H9 (cell line): ENCODE measurements around the gene PCDHGA8. TPM values are rescaled to one million over a fixed set of nuclear protein-coding genes. Genes with fewer than 3 reads are reported as not detected.

Experiments used
- DNase-seq: peaks from one replicate; pipeline ENCODE4 v3.0.0-alpha.2; 2017
- H2AFZ ChIP-seq: one replicate; pipeline ENCODE4 v1.6.1; 2013; ENCODE audit warnings: mild to moderate bottlenecking, low read length, control low read depth, moderate library complexity
- H2AK5ac ChIP-seq: 2 replicates; pipeline ENCODE4 v1.6.1; 2013; ENCODE audit warnings: low read length, control low read depth, mixed read lengths; ENCODE audit not compliant: insufficient read length
- H2BK120ac ChIP-seq: one replicate; pipeline ENCODE4 v1.6.1; 2013; ENCODE audit warnings: low read depth, mild to moderate bottlenecking, low read length, control low read depth, inconsistent platforms; ENCODE audit not compliant: poor library complexity, severe bottlenecking
- H2BK12ac ChIP-seq: 2 replicates; pipeline ENCODE4 v1.6.1; 2013; ENCODE audit warnings: low read length, control low read depth, mixed read lengths, low read depth; ENCODE audit not compliant: insufficient read length
- H2BK15ac ChIP-seq: 2 replicates; pipeline ENCODE4 v1.6.1; 2013; ENCODE audit warnings: low read depth, low read length, control low read depth
- H2BK20ac ChIP-seq: one replicate; pipeline ENCODE4 v1.6.1; 2013; ENCODE audit warnings: low read depth, mild to moderate bottlenecking, low read length, control low read depth, inconsistent platforms; ENCODE audit not compliant: poor library complexity, severe bottlenecking
- H2BK5ac ChIP-seq: 2 replicates; pipeline ENCODE4 v1.6.1; 2013; ENCODE audit warnings: low read length, control low read depth, mixed read lengths; ENCODE audit not compliant: insufficient read length
- H3K14ac ChIP-seq: 2 replicates; pipeline ENCODE4 v1.6.1; 2013; ENCODE audit warnings: low read length, control low read depth; ENCODE audit not compliant: insufficient read depth
- H3K18ac ChIP-seq: 2 replicates; pipeline ENCODE4 v1.6.1; 2013; ENCODE audit warnings: low read depth, mild to moderate bottlenecking, mixed read lengths, low read length, control low read depth; ENCODE audit not compliant: insufficient read length
- H3K23ac ChIP-seq: 2 replicates; pipeline ENCODE4 v1.6.1; 2013; ENCODE audit warnings: low read length, control low read depth, mixed read lengths, low read depth; ENCODE audit not compliant: insufficient read length
- H3K23me2 ChIP-seq: 2 replicates; pipeline ENCODE4 v1.6.1; 2013; ENCODE audit warnings: low read depth, mild to moderate bottlenecking, mixed read lengths, low read length, control low read depth; ENCODE audit not compliant: insufficient read length, poor library complexity, severe bottlenecking
- H3K27ac ChIP-seq: 2 replicates; pipeline ENCODE4 v1.5.1; 2013; ENCODE audit warnings: low read length, control low read depth, mixed read lengths, low read depth; ENCODE audit not compliant: insufficient read length
- H3K27me3 ChIP-seq: 2 replicates; pipeline ENCODE4 v1.6.1; 2013; ENCODE audit warnings: low read length, control low read depth, inconsistent platforms; ENCODE audit not compliant: insufficient read depth
- H3K4ac ChIP-seq: 2 replicates; pipeline ENCODE4 v1.6.1; 2013; ENCODE audit warnings: low read depth, mild to moderate bottlenecking, control low read depth, inconsistent platforms, low read length, moderate library complexity
- H3K4me1 ChIP-seq: 2 replicates; pipeline ENCODE4 v1.6.1; 2013; ENCODE audit warnings: low read length, control low read depth, inconsistent platforms; ENCODE audit not compliant: insufficient read depth
- H3K4me2 ChIP-seq: 2 replicates; pipeline ENCODE4 v1.6.1; 2013; ENCODE audit warnings: low read length, control low read depth, mixed read lengths; ENCODE audit not compliant: insufficient read length, insufficient read depth
- H3K56ac ChIP-seq: 2 replicates; pipeline ENCODE4 v1.6.1; 2013; ENCODE audit warnings: low read depth, mild to moderate bottlenecking, mixed read lengths, low read length, control low read depth; ENCODE audit not compliant: insufficient read length
- H3K79me1 ChIP-seq: 2 replicates; pipeline ENCODE4 v1.6.1; 2013; ENCODE audit warnings: low read depth, mild to moderate bottlenecking, moderate library complexity, low read length, control low read depth, inconsistent platforms; ENCODE audit not compliant: insufficient read depth, poor library complexity, severe bottlenecking
- H3K79me2 ChIP-seq: 2 replicates; pipeline ENCODE4 v1.6.1; 2013; ENCODE audit warnings: low read length, control low read depth, inconsistent platforms; ENCODE audit not compliant: insufficient read depth
- H3K9ac ChIP-seq: 2 replicates; pipeline ENCODE4 v1.6.1; 2013; ENCODE audit warnings: low read length, control low read depth, mixed read lengths; ENCODE audit not compliant: insufficient read length; ENCODE audit errors: extremely low read depth
- H3K9me3 ChIP-seq: one replicate; pipeline ENCODE4 v1.6.1; 2013; ENCODE audit warnings: low read depth, low read length, inconsistent platforms; ENCODE audit not compliant: control insufficient read depth
- H3T11ph ChIP-seq: one replicate; pipeline ENCODE4 v1.6.1; 2013; ENCODE audit warnings: mild to moderate bottlenecking, low read length, control low read depth, inconsistent platforms
- H4K20me1 ChIP-seq: one replicate; pipeline ENCODE4 v1.6.1; 2013; ENCODE audit not compliant: control insufficient read depth, insufficient read length, insufficient read depth
- H4K5ac ChIP-seq: 2 replicates; pipeline ENCODE4 v1.6.1; 2013; ENCODE audit warnings: low read depth, mild to moderate bottlenecking, mixed read lengths, low read length, control low read depth; ENCODE audit not compliant: insufficient read length
- H4K8ac ChIP-seq: replicated peaks from 2 replicates; pipeline ENCODE4 v1.6.1; 2013; ENCODE audit warnings: low read length, control low read depth, mixed read lengths, low read depth; ENCODE audit not compliant: insufficient read length
- H4K91ac ChIP-seq: 2 replicates; pipeline ENCODE4 v1.6.1; 2013; ENCODE audit warnings: low read depth, mild to moderate bottlenecking, moderate library complexity, mixed read lengths, low read length, control low read depth; ENCODE audit not compliant: insufficient read length
- H3K27ac Mint-ChIP-seq, 3 experiments: 2 replicates in 2 of 3; 3 replicates in 1 of 3; pipeline ENCODE4 v1.8.0; 2020 to 2021; ENCODE audit warnings: mixed read lengths in 3 of 3, mild to moderate bottlenecking in 1 of 3, moderate library complexity in 1 of 3
- H3K27me3 Mint-ChIP-seq: 2 replicates; pipeline ENCODE4 v1.8.0; 2021; ENCODE audit warnings: low read depth, mild to moderate bottlenecking, moderate library complexity, mixed read lengths
- H3K36me3 Mint-ChIP-seq, 3 experiments: 2 replicates in 2 of 3; 3 replicates in 1 of 3; pipeline ENCODE4 v1.8.0; 2020 to 2021; ENCODE audit warnings: low read depth in 3 of 3, mixed read lengths in 3 of 3; ENCODE audit not compliant: insufficient read depth in 1 of 3
- H3K4me1 Mint-ChIP-seq, 2 experiments: 2 replicates each; pipeline ENCODE4 v1.8.0; 2020; ENCODE audit warnings: mixed read lengths in 2 of 2
- H3K4me3 Mint-ChIP-seq, 2 experiments: 2 replicates in 1 of 2; 3 replicates in 1 of 2; pipeline ENCODE4 v1.8.0; 2020 to 2021; ENCODE audit warnings: mild to moderate bottlenecking in 2 of 2, mixed read lengths in 2 of 2, moderate library complexity in 1 of 2
- H3K9me3 Mint-ChIP-seq, 2 experiments: 2 replicates in 1 of 2; 3 replicates in 1 of 2; pipeline ENCODE4 v1.8.0; 2020; ENCODE audit warnings: mild to moderate bottlenecking in 2 of 2, mixed read lengths in 2 of 2, moderate library complexity in 1 of 2
- CTCF ChIP-seq: fragments of 200-600 bp; sonication (generic); conservative IDR thresholded peaks from 3 replicates; pipeline ENCODE4 v1.8.0; 2021; ENCODE audit warnings: antibody characterized with exemption, mild to moderate bottlenecking
- WGBS: extraction: QIAGEN DNeasy Blood & Tissue Kit; methylation state at CpG from one replicate; pipeline ENCODE4 v1.1.7; 2013; ENCODE audit warnings: missing lambda C conversion rate, low lambda C conversion rate, mixed read lengths; ENCODE audit not compliant: insufficient read length; ENCODE audit errors: extremely low coverage; 5-methylcytosine and 5-hydroxymethylcytosine counted together
- total RNA-seq: library from RNA; stranded (reverse); gene quantifications from 2 replicates; pipeline ENCODE4 v1.2.1, GENCODE V29; 2021

PCDHGA8 gene
- total RNA-seq, 1 experiment from 2014 or later, result 0.90 TPM

GRCh38 chr5:141441571-141442170, 49.2 kb downstream of the PCDHGA8 start:
- Histone ChIP-seq H2BK120ac (no peak overlapping the region), H3K14ac (no peak overlapping the region), H3K9ac (no peak overlapping the region), H3K79me2 (no peaks in the 10 kb centered on the region), H2BK5ac (no peak overlapping the region), H4K91ac (no peak overlapping the region), H2BK15ac (no peak overlapping the region), H2BK20ac (no peak overlapping the region), H2BK12ac (no peak overlapping the region), H4K5ac (no peak overlapping the region), H3K4me1 (peaks cover 2% of the 10 kb centered on the region; the same call in 1 of the 2 replicates), H4K8ac (no peak overlapping the region), H4K20me1 (no peaks in the 10 kb centered on the region), H3K4ac (no peak overlapping the region), H3T11ph (no peak overlapping the region), H3K23ac (no peak overlapping the region), H3K23me2 (no peaks in the 10 kb centered on the region), H3K79me1 (no peaks in the 10 kb centered on the region), H3K56ac (no peak overlapping the region), H3K9me3 (no peaks in the 10 kb centered on the region), H3K18ac (no peak overlapping the region), H2AK5ac (no peak overlapping the region), H3K4me2 (no peak overlapping the region), H3K27ac (no peak overlapping the region), H3K27me3 (no peaks in the 10 kb centered on the region), H2AFZ (no peak overlapping the region)
- no CpG with 5 or more reads among the region's 50 CpGs for WGBS
- Mint-ChIP-seq H3K36me3 (peaks cover 6 to 13% (median 10%) of the 10 kb centered on the region in 3 experiments; a peak in 6 of 7 replicates), H3K4me1 (peaks cover 5 to 9% of the 10 kb centered on the region in 2 experiments; a peak in 3 of 4 replicates), H3K27me3 (no peaks in the 10 kb centered on the region), H3K27ac (no peak overlapping the region), H3K9me3 (peaks cover 11 to 14% of the 10 kb centered on the region in 2 experiments; a peak in 3 of 5 replicates), H3K4me3 (no peak overlapping the region)
- no peak for TF ChIP-seq CTCF
- no peak for DNase-seq

Other genes with a start within 250 kb of the PCDHGA8 start
- 0.22 TPM in 1 of 2 replicates, not detected in the other for gene PCDHB6, start 242.6 kb upstream of the PCDHGA8 start, total RNA-seq
- gene PCDHB7, start 220.0 kb upstream of the PCDHGA8 start, total RNA-seq, result 0.42 and 0.52 TPM in 2 replicates
- 0.57 and 0.86 TPM in 2 replicates for gene PCDHB8, start 214.8 kb upstream of the PCDHGA8 start, total RNA-seq
- 6.5 and 8.0 TPM in 2 replicates for gene PCDHB16, start 210.2 kb upstream of the PCDHGA8 start, total RNA-seq
- 2.6 and 2.9 TPM in 2 replicates for gene PCDHB9, start 205.5 kb upstream of the PCDHGA8 start, total RNA-seq
- gene PCDHB10, start 200.3 kb upstream of the PCDHGA8 start, total RNA-seq, result 1.5 and 1.6 TPM in 2 replicates
- 1.9 and 2.0 TPM in 2 replicates for gene PCDHB11, start 193.0 kb upstream of the PCDHGA8 start, total RNA-seq
- gene PCDHB12, start 183.9 kb upstream of the PCDHGA8 start, total RNA-seq, result 2.3 and 3.1 TPM in 2 replicates
- 1.5 and 1.7 TPM in 2 replicates for gene PCDHB13, start 178.7 kb upstream of the PCDHGA8 start, total RNA-seq
- gene PCDHB14, start 169.3 kb upstream of the PCDHGA8 start, total RNA-seq, result 1.5 and 2.4 TPM in 2 replicates
- 5.2 and 7.0 TPM in 2 replicates for gene PCDHB15, start 147.2 kb upstream of the PCDHGA8 start, total RNA-seq
- gene SLC25A2, start 88.6 kb upstream of the PCDHGA8 start, total RNA-seq, result not detected in 2 replicates
- gene TAF7, start 71.8 kb upstream of the PCDHGA8 start, total RNA-seq, result 90.3 TPM in 2 replicates
- gene PCDHGA1, start 62.1 kb upstream of the PCDHGA8 start, total RNA-seq, result 0.63 and 0.72 TPM in 2 replicates
- 0.90 and 1.1 TPM in 2 replicates for gene PCDHGA2, start 53.9 kb upstream of the PCDHGA8 start, total RNA-seq
- gene PCDHGA3, start 48.8 kb upstream of the PCDHGA8 start, total RNA-seq, result 0.88 and 0.94 TPM in 2 replicates
- 5.0 and 5.2 TPM in 2 replicates for gene PCDHGB1, start 42.5 kb upstream of the PCDHGA8 start, total RNA-seq
- 2.3 and 2.6 TPM in 2 replicates for gene PCDHGA4, start 37.6 kb upstream of the PCDHGA8 start, total RNA-seq
- gene PCDHGB2, start 32.6 kb upstream of the PCDHGA8 start, total RNA-seq, result 3.2 and 3.8 TPM in 2 replicates
- 1.1 and 1.3 TPM in 2 replicates for gene PCDHGA5, start 28.5 kb upstream of the PCDHGA8 start, total RNA-seq
- gene PCDHGB3, start 22.4 kb upstream of the PCDHGA8 start, total RNA-seq, result 1.6 and 1.7 TPM in 2 replicates
- gene PCDHGA6, start 18.7 kb upstream of the PCDHGA8 start, total RNA-seq, result 1.5 and 1.7 TPM in 2 replicates
- gene PCDHGA7, start 9.9 kb upstream of the PCDHGA8 start, total RNA-seq, result 0.83 and 0.88 TPM in 2 replicates
- 3.8 and 4.2 TPM in 2 replicates for gene PCDHGB4, start 4.9 kb upstream of the PCDHGA8 start, total RNA-seq
- gene PCDHGB5, start 5.3 kb downstream of the PCDHGA8 start, total RNA-seq, result 3.6 and 3.8 TPM in 2 replicates
- gene PCDHGA9, start 10.1 kb downstream of the PCDHGA8 start, total RNA-seq, result 0.83 and 1.3 TPM in 2 replicates
- 5.5 and 6.0 TPM in 2 replicates for gene PCDHGB6, start 15.4 kb downstream of the PCDHGA8 start, total RNA-seq
- gene PCDHGA10, start 20.4 kb downstream of the PCDHGA8 start, total RNA-seq, result 12.5 and 15.1 TPM in 2 replicates
- gene PCDHGB7, start 25.0 kb downstream of the PCDHGA8 start, total RNA-seq, result 6.8 and 7.7 TPM in 2 replicates
- 2.6 and 2.7 TPM in 2 replicates for gene PCDHGA11, start 28.4 kb downstream of the PCDHGA8 start, total RNA-seq
- 1.3 and 1.4 TPM in 2 replicates for gene PCDHGA12, start 37.9 kb downstream of the PCDHGA8 start, total RNA-seq
- 19.8 and 22.6 TPM in 2 replicates for gene PCDHGC3, start 83.3 kb downstream of the PCDHGA8 start, total RNA-seq
- gene PCDHGC4, start 92.4 kb downstream of the PCDHGA8 start, total RNA-seq, result 4.0 and 4.3 TPM in 2 replicates
- 0.57 and 0.66 TPM in 2 replicates for gene PCDHGC5, start 96.4 kb downstream of the PCDHGA8 start, total RNA-seq
- gene DIAPH1, start 226.4 kb downstream of the PCDHGA8 start, total RNA-seq, result 117 and 123 TPM in 2 replicates
- gene HDAC3, start 244.2 kb downstream of the PCDHGA8 start, total RNA-seq, result 98.3 and 98.5 TPM in 2 replicates
- gene RELL2, start 244.4 kb downstream of the PCDHGA8 start, total RNA-seq, result 9.8 and 11.1 TPM in 2 replicates